Renal pelvis (tissue), 4 donors: ENCODE data around the gene RASSF8. TPM values are rescaled to one million over a fixed set of nuclear protein-coding genes. Genes with fewer than 3 reads are reported as not detected.

Experiments used
- DNase-seq: peaks from one replicate; pipeline ENCODE4 v3.0.0-alpha.2; 2013
- polyA plus RNA-seq, 3 donors: library from polyadenylated mRNA; unstranded; fragments of 120-200 nt; gene quantifications; one replicate each; pipeline ENCODE4 v1.2.1, GENCODE V29; 2013; ENCODE audit not compliant: insufficient read length in 3 of 3

RASSF8 gene
- polyA plus RNA-seq, 3 donors, result 60.1 to 82.9 (median 63.5) TPM

- peak; percentile 47 for DNase-seq
Observed at GRCh38 chr12:26101350-26101734, 142.9 kb downstream of the RASSF8 start.

- no peak for DNase-seq
Observed at GRCh38 chr12:26101763-26102162, 143.3 kb downstream of the RASSF8 start.

GRCh38 chr12:26102953-26103352 lies 144.5 kb downstream of the RASSF8 start:
- no peak for DNase-seq

- no peak for DNase-seq
Observed at GRCh38 chr12:26106347-26106746, 147.9 kb downstream of the RASSF8 start.

- DNase-seq, result no peak
Observed at GRCh38 chr12:26108915-26109314, 150.4 kb downstream of the RASSF8 start.

GRCh38 chr12:26109343-26109881 lies 150.9 kb downstream of the RASSF8 start:
- DNase-seq, result peak; percentile 39

GRCh38 chr12:26112232-26112631 lies 153.8 kb downstream of the RASSF8 start:
- DNase-seq, result no peak

GRCh38 chr12:26112703-26113147 lies 154.2 kb downstream of the RASSF8 start:
- DNase-seq, result no peak

GRCh38 chr12:26113181-26113654 lies 154.7 kb downstream of the RASSF8 start:
- no peak for DNase-seq

GRCh38 chr12:26113853-26114719 lies 155.6 kb downstream of the RASSF8 start:
- peak; percentile 91 for DNase-seq

- no peak for DNase-seq
Observed at GRCh38 chr12:26114720-26115401, 156.4 kb downstream of the RASSF8 start.

GRCh38 chr12:26116829-26117715 lies 158.6 kb downstream of the RASSF8 start:
- DNase-seq, result no peak

- no peak for DNase-seq
Observed at GRCh38 chr12:26118308-26118707, 159.8 kb downstream of the RASSF8 start.

GRCh38 chr12:26119391-26119989 lies 161.0 kb downstream of the RASSF8 start:
- DNase-seq, result peak; percentile 48

- DNase-seq, result no peak
Observed at GRCh38 chr12:26120561-26121274, 162.2 kb downstream of the RASSF8 start.

GRCh38 chr12:26121323-26122060 lies 163.0 kb downstream of the RASSF8 start:
- no peak for DNase-seq

GRCh38 chr12:26122061-26122680 lies 163.7 kb downstream of the RASSF8 start:
- no peak for DNase-seq

- peak; percentile 42 for DNase-seq
Observed at GRCh38 chr12:26122681-26123481, 164.4 kb downstream of the RASSF8 start.
